ENCODE data around the gene NWD2.

Gene NWD2

GRCh38 chr4:37438564-37439279 lies 194.2 kb downstream of the NWD2 start:
- H3K27ac ChIP-seq (ENCODE audit: low read depth, low read length) = no peak overlapping the region
- no peaks in the 10 kb centered on the region for H3K36me3 ChIP-seq (ENCODE audit: control insufficient read depth, insufficient read depth, low read length)
- H3K27me3 ChIP-seq (ENCODE audit: insufficient read depth, low read length, poor library complexity) = no peaks in the 10 kb centered on the region
- DNase-seq = no peak
- WGBS (ENCODE audit: extremely low coverage, insufficient coverage, low lambda C conversion rate) = no CpG with 5 or more reads among the region's 8 CpGs
- H3K79me2 ChIP-seq (ENCODE audit: control insufficient read depth, insufficient read depth, low read length) = no peaks in the 10 kb centered on the region
- no peak overlapping the region for H2BK15ac ChIP-seq (replicated peaks; ENCODE audit: low read depth)
- no peak overlapping the region for H2BK5ac ChIP-seq (ENCODE audit: low read length)
- H2BK120ac ChIP-seq (ENCODE audit: low read depth, low read length) = no peak overlapping the region
- no peak overlapping the region for H3K23ac ChIP-seq (ENCODE audit: low read length)
- no peak overlapping the region for H2AK5ac ChIP-seq (ENCODE audit: low read length)
- H4K5ac ChIP-seq (ENCODE audit: low read length) = no peak overlapping the region
- no peak overlapping the region for H4K8ac ChIP-seq (ENCODE audit: low read depth, low read length)
- no peak overlapping the region for H3K9ac ChIP-seq (ENCODE audit: low read length)
- no peaks in the 10 kb centered on the region for H3K4me1 ChIP-seq (ENCODE audit: control insufficient read depth, low read depth, low read length)
- H3K18ac ChIP-seq (ENCODE audit: low read length) = no peak overlapping the region
- H3K4ac ChIP-seq (ENCODE audit: low read depth, low read length) = no peak overlapping the region
- H3K56ac ChIP-seq (ENCODE audit: low read length) = no peak overlapping the region
- H3K4me3 ChIP-seq (ENCODE audit: low read length) = no peak overlapping the region
- no peaks in the 10 kb centered on the region for H3K79me1 ChIP-seq (ENCODE audit: low read length)
- H3K4me2 ChIP-seq (ENCODE audit: low read length) = no peak overlapping the region

GRCh38 chr4:37439809-37440474 lies 195.4 kb downstream of the NWD2 start:
- no CpG with 5 or more reads among the region's 5 CpGs for WGBS (ENCODE audit: extremely low coverage, insufficient coverage, low lambda C conversion rate)

GRCh38 chr4:37440501-37440900 lies 196.0 kb downstream of the NWD2 start:
- H3K27ac ChIP-seq (ENCODE audit: low read depth, low read length) = no peak overlapping the region

More at GRCh38 chr4:37439809-37440474, 195.4 kb downstream of the NWD2 start:
- Histone ChIP-seq H2BK120ac (ENCODE audit: low read depth, low read length) (no peak overlapping the region), H3K9ac (ENCODE audit: low read length) (no peak overlapping the region), H3K4me2 (ENCODE audit: low read length) (no peak overlapping the region), H3K27ac (ENCODE audit: low read depth, low read length) (no peak overlapping the region), H3K18ac (ENCODE audit: low read length) (no peak overlapping the region), H3K23ac (ENCODE audit: low read length) (no peak overlapping the region), H2AK5ac (ENCODE audit: low read length) (no peak overlapping the region), H3K79me2 (ENCODE audit: control insufficient read depth, insufficient read depth, low read length) (no peaks in the 10 kb centered on the region), H3K4me3 (ENCODE audit: low read length) (no peak overlapping the region), H2BK15ac (replicated peaks; ENCODE audit: low read depth) (no peak overlapping the region), H3K79me1 (ENCODE audit: low read length) (no peaks in the 10 kb centered on the region), H4K8ac (ENCODE audit: low read depth, low read length) (no peak overlapping the region), H2BK5ac (ENCODE audit: low read length) (no peak overlapping the region), H3K56ac (ENCODE audit: low read length) (no peak overlapping the region), H3K27me3 (ENCODE audit: insufficient read depth, low read length, poor library complexity) (no peaks in the 10 kb centered on the region), H3K36me3 (ENCODE audit: control insufficient read depth, insufficient read depth, low read length) (no peaks in the 10 kb centered on the region), H4K5ac (ENCODE audit: low read length) (no peak overlapping the region), H3K4me1 (ENCODE audit: control insufficient read depth, low read depth, low read length) (no peaks in the 10 kb centered on the region), H3K4ac (ENCODE audit: low read depth, low read length) (no peak overlapping the region)
- DNase-seq = no peak

GRCh38 chr4:37441231-37442061 lies 196.9 kb downstream of the NWD2 start:
- H3K27ac ChIP-seq (ENCODE audit: low read depth, low read length) = no peak overlapping the region
- no peak overlapping the region for H3K4ac ChIP-seq (ENCODE audit: low read depth, low read length)
- no peak overlapping the region for H3K4me2 ChIP-seq (ENCODE audit: low read length)
- H4K5ac ChIP-seq (ENCODE audit: low read length) = no peak overlapping the region
- H2BK5ac ChIP-seq (ENCODE audit: low read length) = no peak overlapping the region
- no peaks in the 10 kb centered on the region for H3K27me3 ChIP-seq (ENCODE audit: insufficient read depth, low read length, poor library complexity)
- no peak overlapping the region for H3K4me3 ChIP-seq (ENCODE audit: low read length)
- H3K9ac ChIP-seq (ENCODE audit: low read length) = no peak overlapping the region
- WGBS (ENCODE audit: extremely low coverage, insufficient coverage, low lambda C conversion rate) = no CpG with 5 or more reads among the region's 9 CpGs
- no peaks in the 10 kb centered on the region for H3K36me3 ChIP-seq (ENCODE audit: control insufficient read depth, insufficient read depth, low read length)
- no peaks in the 10 kb centered on the region for H3K79me1 ChIP-seq (ENCODE audit: low read length)
- no peak overlapping the region for H2AK5ac ChIP-seq (ENCODE audit: low read length)
- no peak overlapping the region for H2BK120ac ChIP-seq (ENCODE audit: low read depth, low read length)
- H2BK15ac ChIP-seq (replicated peaks; ENCODE audit: low read depth) = no peak overlapping the region
- H3K56ac ChIP-seq (ENCODE audit: low read length) = no peak overlapping the region
- no peak overlapping the region for H4K8ac ChIP-seq (ENCODE audit: low read depth, low read length)
- peak; percentile 92 for DNase-seq
- no peak overlapping the region for H3K23ac ChIP-seq (ENCODE audit: low read length)
- no peak overlapping the region for H3K18ac ChIP-seq (ENCODE audit: low read length)
- H3K4me1 ChIP-seq (ENCODE audit: control insufficient read depth, low read depth, low read length) = no peaks in the 10 kb centered on the region
- no peaks in the 10 kb centered on the region for H3K79me2 ChIP-seq (ENCODE audit: control insufficient read depth, insufficient read depth, low read length)

More at GRCh38 chr4:37440501-37440900, 196.0 kb downstream of the NWD2 start:
- no peaks in the 10 kb centered on the region for H3K79me2 ChIP-seq (ENCODE audit: control insufficient read depth, insufficient read depth, low read length)
- H3K9ac ChIP-seq (ENCODE audit: low read length) = no peak overlapping the region
- no peaks in the 10 kb centered on the region for H3K36me3 ChIP-seq (ENCODE audit: control insufficient read depth, insufficient read depth, low read length)
- H2BK120ac ChIP-seq (ENCODE audit: low read depth, low read length) = no peak overlapping the region
- no peak overlapping the region for H2AK5ac ChIP-seq (ENCODE audit: low read length)
- H3K4ac ChIP-seq (ENCODE audit: low read depth, low read length) = no peak overlapping the region
- no peaks in the 10 kb centered on the region for H3K79me1 ChIP-seq (ENCODE audit: low read length)
- no peak for DNase-seq
- H3K4me3 ChIP-seq (ENCODE audit: low read length) = no peak overlapping the region
- H3K4me2 ChIP-seq (ENCODE audit: low read length) = no peak overlapping the region
- H3K18ac ChIP-seq (ENCODE audit: low read length) = no peak overlapping the region
- no peaks in the 10 kb centered on the region for H3K4me1 ChIP-seq (ENCODE audit: control insufficient read depth, low read depth, low read length)
- no CpG with 5 or more reads among the region's 2 CpGs for WGBS (ENCODE audit: extremely low coverage, insufficient coverage, low lambda C conversion rate)
- no peak overlapping the region for H4K8ac ChIP-seq (ENCODE audit: low read depth, low read length)
- no peak overlapping the region for H3K56ac ChIP-seq (ENCODE audit: low read length)
- H2BK15ac ChIP-seq (replicated peaks; ENCODE audit: low read depth) = no peak overlapping the region
- no peak overlapping the region for H4K5ac ChIP-seq (ENCODE audit: low read length)
- H2BK5ac ChIP-seq (ENCODE audit: low read length) = no peak overlapping the region
- no peak overlapping the region for H3K23ac ChIP-seq (ENCODE audit: low read length)
- no peaks in the 10 kb centered on the region for H3K27me3 ChIP-seq (ENCODE audit: insufficient read depth, low read length, poor library complexity)

GRCh38 chr4:37442062-37442323 lies 197.4 kb downstream of the NWD2 start:
- no peaks in the 10 kb centered on the region for H3K79me1 ChIP-seq (ENCODE audit: low read length)
- no peak overlapping the region for H2BK5ac ChIP-seq (ENCODE audit: low read length)
- H3K4me1 ChIP-seq (ENCODE audit: control insufficient read depth, low read depth, low read length) = no peaks in the 10 kb centered on the region
- no peak overlapping the region for H4K5ac ChIP-seq (ENCODE audit: low read length)
- no peaks in the 10 kb centered on the region for H3K27me3 ChIP-seq (ENCODE audit: insufficient read depth, low read length, poor library complexity)
- H3K18ac ChIP-seq (ENCODE audit: low read length) = no peak overlapping the region
- H3K4me2 ChIP-seq (ENCODE audit: low read length) = no peak overlapping the region
- H3K4ac ChIP-seq (ENCODE audit: low read depth, low read length) = no peak overlapping the region
- no peak overlapping the region for H3K4me3 ChIP-seq (ENCODE audit: low read length)
- H3K27ac ChIP-seq (ENCODE audit: low read depth, low read length) = no peak overlapping the region
- H3K56ac ChIP-seq (ENCODE audit: low read length) = no peak overlapping the region
- no peaks in the 10 kb centered on the region for H3K36me3 ChIP-seq (ENCODE audit: control insufficient read depth, insufficient read depth, low read length)
- H2BK120ac ChIP-seq (ENCODE audit: low read depth, low read length) = no peak overlapping the region
- no peak for DNase-seq
- H3K23ac ChIP-seq (ENCODE audit: low read length) = no peak overlapping the region
- WGBS (ENCODE audit: extremely low coverage, insufficient coverage, low lambda C conversion rate) = no CpG with 5 or more reads among the region's 1 CpG
- no peak overlapping the region for H2BK15ac ChIP-seq (replicated peaks; ENCODE audit: low read depth)
- H3K9ac ChIP-seq (ENCODE audit: low read length) = no peak overlapping the region
- H4K8ac ChIP-seq (ENCODE audit: low read depth, low read length) = no peak overlapping the region
- H2AK5ac ChIP-seq (ENCODE audit: low read length) = no peak overlapping the region
- no peaks in the 10 kb centered on the region for H3K79me2 ChIP-seq (ENCODE audit: control insufficient read depth, insufficient read depth, low read length)

All from mesendoderm (in vitro differentiated cells).